GM12878 (cell line): ENCODE results near the gene CLN6. TPM values are rescaled to one million over a fixed set of nuclear protein-coding genes. Genes with fewer than 3 reads are reported as not detected.

Source experiments
- BHLHE40 ChIP-seq, 2 experiments: fragments of 450-650 bp in 1 of 2; IDR thresholded peaks; 2 replicates each; pipeline ENCODE4 v1.6.1; 2011 to 2017; ENCODE audit warnings: low read depth in 2 of 2, borderline replicate concordance in 1 of 2, improper control_type of control experiment in 1 of 2, low read length in 1 of 2, mild to moderate bottlenecking in 1 of 2
- CBFB ChIP-seq: IDR thresholded peaks from 2 replicates; pipeline ENCODE4 v1.6.1; 2016; ENCODE audit warnings: antibody characterized with exemption, low read depth
- E2F8 ChIP-seq: fragments of 450-650 bp; IDR thresholded peaks from 2 replicates; pipeline ENCODE4 v1.6.1; 2018; ENCODE audit warnings: mild to moderate bottlenecking, low read depth, moderate library complexity; ENCODE audit not compliant: partially characterized antibody
- GABPA ChIP-seq: IDR thresholded peaks from 2 replicates; pipeline ENCODE4 v1.6.1; 2014; ENCODE audit warnings: antibody characterized with exemption, low read depth, mild to moderate bottlenecking, inconsistent platforms
- IRF5 ChIP-seq: fragments of 450-650 bp; IDR thresholded peaks from 2 replicates; pipeline ENCODE4 v1.6.1; 2017; ENCODE audit warnings: borderline replicate concordance
- KDM1A ChIP-seq: fragments of 200-600 bp; sonication (generic); IDR thresholded peaks from 2 replicates; pipeline ENCODE4 v1.6.1; 2016; ENCODE audit warnings: borderline replicate concordance
- PML ChIP-seq: IDR thresholded peaks from 2 replicates; pipeline ENCODE4 v1.6.1; 2012; ENCODE audit warnings: low read length, inconsistent platforms
- POLR2AphosphoS5 ChIP-seq: IDR thresholded peaks from 2 replicates; pipeline ENCODE4 v1.6.1; 2011; ENCODE audit warnings: mild to moderate bottlenecking, low read length, inconsistent platforms
- SMARCA5 ChIP-seq: fragments of 450-650 bp; IDR thresholded peaks from 2 replicates; pipeline ENCODE4 v1.6.1; 2017; ENCODE audit warnings: mild to moderate bottlenecking
- polyA plus RNA-seq, 11 experiments: library from polyadenylated mRNA; depleted of rRNA in 4 of 11; unstranded in 6 of 11; stranded (reverse) in 5 of 11; fragments of >200 nt; fragmentation: Nextera tagmentation in 4 of 11; fragmentation: Illumina TruSeq in 1 of 11; extraction: Ambion mirVana in 4 of 11; extraction: Trizol in 1 of 11; gene quantifications; 1 replicate in 1 of 11; 2 replicates in 10 of 11; pipeline versions ENCODE4 v1.2.1 to v1.2.3, GENCODE V29; 2011 to 2016; ENCODE audit warnings: inconsistent platforms in 2 of 11, missing spikeins in 2 of 11, low read depth in 1 of 11
- total RNA-seq, 4 experiments: library from RNA; depleted of rRNA in 3 of 4; stranded (reverse); fragments of >200 nt in 3 of 4; fragmentation: Illumina TruSeq in 1 of 4; extraction: Trizol in 1 of 4; gene quantifications; 2 replicates each; pipeline versions ENCODE4 v1.2.1 to v1.2.3, GENCODE V29; 2013 to 2021

Gene CLN6
- total and polyA plus RNA-seq, 10 of the 15 experiments (the other 5 are each of a cell fraction or from before 2014, with no cell fraction given): 0.74 to 69.0 (median 30.3) TPM

- TF ChIP-seq E2F8 (peak; percentile 77), IRF5 (no peak), BHLHE40 (IDR thresholded peaks at IDR 0.05; ENCODE audit: borderline replicate concordance in 1 of 2, low read depth in 2 of 2, low read length in 1 of 2) (peak; percentile 65 to 89), GABPA (peak; percentile 90), KDM1A (no peak), SMARCA5 (peak; percentile 94), CBFB (peak; percentile 86), POLR2AphosphoS5 (peak; percentile 76), PML (peak; percentile 91; the same call in 1 of the 2 replicates)
Observed at GRCh38 chr15:68277603-68278344, 48.2 kb upstream of the CLN6 start, which contains the start of gene FEM1B (continued).
